Erythroblast (primary cell): Measurements from ENCODE around the gene TSC22D4.

Source experiments
- GATA1 ChIP-seq: IDR thresholded peaks from 2 replicates; pipeline ENCODE4 v1.6.1; 2011; ENCODE audit warnings: low read depth, mild to moderate bottlenecking, control low read depth, low read length, moderate library complexity
- POLR2A ChIP-seq: IDR thresholded peaks from 2 replicates; pipeline ENCODE4 v1.6.1; 2011; ENCODE audit warnings: mild to moderate bottlenecking, low read length

- TF ChIP-seq POLR2A (no peak), GATA1 (no peak)
Observed at GRCh38 chr7:100430493-100431285, 48.3 kb downstream of the TSC22D4 start.
